Measurements from ENCODE around the gene LTB4R2. TPM values are rescaled to one million over a fixed set of nuclear protein-coding genes. Genes with fewer than 3 reads are reported as not detected.

The LTB4R2 gene
- total RNA-seq, 1 donor from 2014 or later = 1.8 TPM

GRCh38 chr14:24310265-24310645, 315 bp downstream of the LTB4R2 start:
- no peaks in the 10 kb centered on the region for H3K36me3 ChIP-seq
- Mint-ChIP-seq H3K4me1 (peaks cover 5% of the 10 kb centered on the region), H3K4me3 (peak overlapping the region; percentile 55), H3K36me3 (peaks cover 3% of the 10 kb centered on the region), H3K9me3 (no peaks in the 10 kb centered on the region), H3K27me3 (ENCODE audit: insufficient read depth, low read depth) (peaks cover 11% of the 10 kb centered on the region), H3K27ac (no peak overlapping the region)
- no peaks in the 10 kb centered on the region for H3K4me1 ChIP-seq
- H3K4me2 ChIP-seq = no peak overlapping the region
- H2AFZ ChIP-seq (replicated peaks) = no peak overlapping the region
- no peaks in the 10 kb centered on the region for H3K27me3 ChIP-seq
- no peak for TF ChIP-seq EZH2 (IDR thresholded peaks at IDR 0.05)
- TF ChIP-seq CTCF (IDR thresholded peaks at IDR 0.05) = no peak
- no peak for TF ChIP-seq EZH2phosphoT487 (IDR thresholded peaks at IDR 0.05)
- H3K79me2 ChIP-seq (ENCODE audit: low read depth) = no peaks in the 10 kb centered on the region
- H3K4me3 ChIP-seq = no peak overlapping the region
- no peaks in the 10 kb centered on the region for H4K20me1 ChIP-seq (ENCODE audit: low read depth)
- H3K9ac ChIP-seq = no peak overlapping the region
- no peaks in the 10 kb centered on the region for H3F3A ChIP-seq (ENCODE audit: low read depth)
- DNase-seq (ENCODE audit: low spot score) = no peak
- H3K9me3 ChIP-seq (ENCODE audit: low read depth) = no peaks in the 10 kb centered on the region
- no peak overlapping the region for H3K27ac ChIP-seq

- Histone ChIP-seq H3K9me3 (ENCODE audit: low read depth) (no peaks in the 10 kb centered on the region), H3K9ac (no peak within 1 kb of the TSS), H3K4me1 (no peaks in the 10 kb centered on the region), H3F3A (ENCODE audit: low read depth) (no peaks in the 10 kb centered on the region), H3K79me2 (ENCODE audit: low read depth) (no peaks in the 10 kb centered on the region), H2AFZ (replicated peaks) (no peak within 1 kb of the TSS), H3K4me3 (no peak within 1 kb of the TSS), H3K27ac (no peak within 1 kb of the TSS), H3K27me3 (no peaks in the 10 kb centered on the region), H3K4me2 (no peak within 1 kb of the TSS), H4K20me1 (ENCODE audit: low read depth) (no peaks in the 10 kb centered on the region), H3K36me3 (no peaks in the 10 kb centered on the region)
- peak within 1 kb of the TSS; percentile 55 for H3K4me3 Mint-ChIP-seq
- H3K27ac Mint-ChIP-seq = no peak within 1 kb of the TSS
- no peak for DNase-seq (ENCODE audit: low spot score)
- H3K4me1 Mint-ChIP-seq = peaks cover 5% of the 10 kb centered on the region
- peaks cover 12% of the 10 kb centered on the region for H3K27me3 Mint-ChIP-seq (ENCODE audit: insufficient read depth, low read depth)
- peaks cover 2% of the 10 kb centered on the region for H3K36me3 Mint-ChIP-seq
- no peak for TF ChIP-seq EZH2 (IDR thresholded peaks at IDR 0.05)
- no peak for TF ChIP-seq EZH2phosphoT487 (IDR thresholded peaks at IDR 0.05)
- no peak for TF ChIP-seq CTCF (IDR thresholded peaks at IDR 0.05)
- H3K9me3 Mint-ChIP-seq = no peaks in the 10 kb centered on the region
These were observed 985 bp downstream of the LTB4R2 start, which contains the start of gene LTB4R for GRCh38 chr14:24310646-24311604. Gene LTB4R, plus strand, starts transcription at chr14:24311502. Its CDS starts 4,150 bp downstream, at chr14:24315652.

GRCh38 chr14:24311837-24312615, 2.1 kb downstream of the LTB4R2 start:
- Histone ChIP-seq H3K4me1 (no peaks in the 10 kb centered on the region), H3K36me3 (no peaks in the 10 kb centered on the region), H3K4me2 (no peak overlapping the region), H3K9ac (no peak overlapping the region), H3K27ac (no peak overlapping the region), H3K4me3 (no peak overlapping the region), H3F3A (ENCODE audit: low read depth) (no peaks in the 10 kb centered on the region), H3K79me2 (ENCODE audit: low read depth) (no peaks in the 10 kb centered on the region), H3K9me3 (ENCODE audit: low read depth) (no peaks in the 10 kb centered on the region), H3K27me3 (peaks cover 3% of the 10 kb centered on the region), H2AFZ (replicated peaks) (no peak overlapping the region), H4K20me1 (ENCODE audit: low read depth) (no peaks in the 10 kb centered on the region)
- Mint-ChIP-seq H3K27me3 (ENCODE audit: insufficient read depth, low read depth) (peaks cover 12% of the 10 kb centered on the region), H3K4me3 (peak overlapping the region; percentile 41), H3K4me1 (peaks cover 5% of the 10 kb centered on the region), H3K36me3 (peaks cover 2% of the 10 kb centered on the region), H3K9me3 (no peaks in the 10 kb centered on the region), H3K27ac (no peak overlapping the region)
- TF ChIP-seq EZH2 (IDR thresholded peaks at IDR 0.05) (no peak), EZH2phosphoT487 (IDR thresholded peaks at IDR 0.05) (no peak), CTCF (IDR thresholded peaks at IDR 0.05) (no peak)
- no peak for DNase-seq (ENCODE audit: low spot score)
